BLaER1 (cell line): ENCODE measurements around the gene NLRC5.
"Not testable (repeated sequence)": the region's sequence is repeated elsewhere in the genome, so short reads cannot be mapped to it uniquely, and the experiment has no call there.

Source experiments
- H3K27ac ChIP-seq: shearing (Covaris generic); formaldehyde crosslinking; 2 replicates; pipeline ENCODE4 v1.8.1; 2022
- H3K27me3 ChIP-seq: shearing (Covaris generic); formaldehyde crosslinking; 2 replicates; pipeline ENCODE4 v1.8.1; 2022
- H3K36me3 ChIP-seq: shearing (Covaris generic); formaldehyde crosslinking; 2 replicates; pipeline ENCODE4 v1.8.1; 2022
- H3K4me1 ChIP-seq: shearing (Covaris generic); formaldehyde crosslinking; 2 replicates; pipeline ENCODE4 v1.8.1; 2022
- H3K4me2 ChIP-seq: shearing (Covaris generic); formaldehyde crosslinking; 2 replicates; pipeline ENCODE4 v1.8.1; 2022
- H3K4me3 ChIP-seq: shearing (Covaris generic); formaldehyde crosslinking; 2 replicates; pipeline ENCODE4 v1.8.1; 2022
- H3K9ac ChIP-seq: shearing (Covaris generic); formaldehyde crosslinking; 2 replicates; pipeline ENCODE4 v1.8.1; 2022
- H3K9me3 ChIP-seq: shearing (Covaris generic); formaldehyde crosslinking; 2 replicates; pipeline ENCODE4 v1.8.1; 2022
- H4K20me1 ChIP-seq: shearing (Covaris generic); formaldehyde crosslinking; 2 replicates; pipeline ENCODE4 v1.8.1; 2022
- Cebpa-rat ChIP-seq: shearing (Covaris generic); IDR thresholded peaks from 2 replicates; pipeline ENCODE4 v1.8.1; 2022

NLRC5 gene

GRCh38 chr16:57091975-57092785, 102.8 kb downstream of the NLRC5 start, which contains the start of gene CPNE2:
Gene CPNE2 (plus strand): TSS chr16:57092583. CDS start chr16:57110743, 18,160 bp downstream.
- peak within 1 kb of the TSS; percentile 89 for H3K27ac ChIP-seq
- peak within 1 kb of the TSS; percentile 97 for H3K4me2 ChIP-seq

GRCh38 chr16:57092786-57093411, 103.5 kb downstream of the NLRC5 start:
- H3K9ac ChIP-seq = peak overlapping the region; percentile 86
- peak overlapping the region; percentile 97 for H3K4me2 ChIP-seq
- H3K9me3 ChIP-seq = no peaks in the 10 kb centered on the region
- H3K4me3 ChIP-seq = peak overlapping the region; percentile 90
- peaks cover 7% of the 10 kb centered on the region; the same call in 1 of the 2 replicates for H3K36me3 ChIP-seq
- peaks cover 46% of the 10 kb centered on the region for H4K20me1 ChIP-seq
- peak overlapping the region; percentile 89 for H3K27ac ChIP-seq
- H3K4me1 ChIP-seq = peaks cover 70% of the 10 kb centered on the region
- no peak for TF ChIP-seq Cebpa-rat
- H3K27me3 ChIP-seq = no peaks in the 10 kb centered on the region

More at GRCh38 chr16:57091975-57092785, 102.8 kb downstream of the NLRC5 start, which contains the start of gene CPNE2:
- peaks cover 66% of the 10 kb centered on the region for H3K4me1 ChIP-seq
- H3K27me3 ChIP-seq = no peaks in the 10 kb centered on the region
- no peak for TF ChIP-seq Cebpa-rat
- no peaks in the 10 kb centered on the region for H3K9me3 ChIP-seq
- H3K9ac ChIP-seq = peak within 1 kb of the TSS; percentile 86
- peaks cover 5% of the 10 kb centered on the region; the same call in 1 of the 2 replicates for H3K36me3 ChIP-seq
- peaks cover 39% of the 10 kb centered on the region for H4K20me1 ChIP-seq
- peak within 1 kb of the TSS; percentile 90 for H3K4me3 ChIP-seq

GRCh38 chr16:57093666-57094564, 104.6 kb downstream of the NLRC5 start:
- Histone ChIP-seq H4K20me1 (peaks cover 56% of the 10 kb centered on the region), H3K4me1 (peaks cover 76% of the 10 kb centered on the region), H3K4me2 (peak overlapping the region; percentile 97), H3K9ac (peak overlapping the region; percentile 86), H3K27me3 (no peaks in the 10 kb centered on the region), H3K9me3 (no peaks in the 10 kb centered on the region), H3K36me3 (peaks cover 7% of the 10 kb centered on the region; the same call in 1 of the 2 replicates), H3K27ac (peak overlapping the region; percentile 89; the same call in 1 of the 2 replicates), H3K4me3 (peak overlapping the region; percentile 90)
- TF ChIP-seq Cebpa-rat = no peak

GRCh38 chr16:57094911-57095310, 105.6 kb downstream of the NLRC5 start:
- no peak overlapping the region for H3K4me3 ChIP-seq

GRCh38 chr16:57096192-57096591, 106.8 kb downstream of the NLRC5 start:
- H3K9me3 ChIP-seq = no peaks in the 10 kb centered on the region
- no peak overlapping the region for H3K9ac ChIP-seq
- H3K4me2 ChIP-seq = peak overlapping the region; percentile 16; the same call in 1 of the 2 replicates
- TF ChIP-seq Cebpa-rat = no peak
- H3K4me1 ChIP-seq = peaks cover 67% of the 10 kb centered on the region
- H3K4me3 ChIP-seq = no peak overlapping the region
- H3K27ac ChIP-seq = no peak overlapping the region
- H3K36me3 ChIP-seq = peaks cover 15% of the 10 kb centered on the region; the same call in 1 of the 2 replicates
- H3K27me3 ChIP-seq = no peaks in the 10 kb centered on the region
- peaks cover 79% of the 10 kb centered on the region for H4K20me1 ChIP-seq

More at GRCh38 chr16:57094911-57095310, 105.6 kb downstream of the NLRC5 start:
- no peaks in the 10 kb centered on the region for H3K9me3 ChIP-seq
- peaks cover 69% of the 10 kb centered on the region for H3K4me1 ChIP-seq
- H3K36me3 ChIP-seq = peaks cover 7% of the 10 kb centered on the region; the same call in 1 of the 2 replicates
- TF ChIP-seq Cebpa-rat = no peak
- H3K4me2 ChIP-seq = peak overlapping the region; percentile 97
- H3K9ac ChIP-seq = no peak overlapping the region
- H3K27me3 ChIP-seq = no peaks in the 10 kb centered on the region
- H4K20me1 ChIP-seq = peaks cover 66% of the 10 kb centered on the region
- no peak overlapping the region for H3K27ac ChIP-seq

GRCh38 chr16:57096793-57097192, 107.4 kb downstream of the NLRC5 start:
- no peak overlapping the region for H3K4me3 ChIP-seq
- no peak overlapping the region for H3K9ac ChIP-seq
- H4K20me1 ChIP-seq = peaks cover 85% of the 10 kb centered on the region
- no peaks in the 10 kb centered on the region for H3K27me3 ChIP-seq
- peak overlapping the region; percentile 91; the same call in 1 of the 2 replicates for H3K4me2 ChIP-seq
- H3K36me3 ChIP-seq = peaks cover 15% of the 10 kb centered on the region; the same call in 1 of the 2 replicates
- no peaks in the 10 kb centered on the region for H3K9me3 ChIP-seq
- H3K4me1 ChIP-seq = peaks cover 62% of the 10 kb centered on the region
- H3K27ac ChIP-seq = no peak overlapping the region
- no peak for TF ChIP-seq Cebpa-rat

- H3K9ac ChIP-seq = peak overlapping the region; percentile 46
Observed at GRCh38 chr16:57098188-57098841, 109.0 kb downstream of the NLRC5 start.

GRCh38 chr16:57099965-57100364, 110.6 kb downstream of the NLRC5 start:
- not testable (repeated sequence) for H3K27ac ChIP-seq, H3K9me3 ChIP-seq, H3K27me3 ChIP-seq, H3K4me2 ChIP-seq, H3K9ac ChIP-seq, H3K4me3 ChIP-seq
- peaks cover 49% of the 10 kb centered on the region for H3K4me1 ChIP-seq
- peaks cover 15% of the 10 kb centered on the region; the same call in 1 of the 2 replicates for H3K36me3 ChIP-seq
- peaks cover 89% of the 10 kb centered on the region for H4K20me1 ChIP-seq

More at GRCh38 chr16:57098188-57098841, 109.0 kb downstream of the NLRC5 start:
- H4K20me1 ChIP-seq = peaks cover 91% of the 10 kb centered on the region
- no peaks in the 10 kb centered on the region for H3K27me3 ChIP-seq
- H3K9me3 ChIP-seq = no peaks in the 10 kb centered on the region
- peaks cover 56% of the 10 kb centered on the region for H3K4me1 ChIP-seq
- TF ChIP-seq Cebpa-rat = no peak
- peak overlapping the region; percentile 14; the same call in 1 of the 2 replicates for H3K4me3 ChIP-seq
- peak overlapping the region; percentile 41; the same call in 1 of the 2 replicates for H3K27ac ChIP-seq
- peaks cover 15% of the 10 kb centered on the region; the same call in 1 of the 2 replicates for H3K36me3 ChIP-seq
- peak overlapping the region; percentile 91 for H3K4me2 ChIP-seq
